ENCODE data around the gene AK1.
"Not testable (repeated sequence)": the region's sequence is repeated elsewhere in the genome, so short reads cannot be mapped to it uniquely, and the experiment has no call there.

Gene AK1

DNA sequence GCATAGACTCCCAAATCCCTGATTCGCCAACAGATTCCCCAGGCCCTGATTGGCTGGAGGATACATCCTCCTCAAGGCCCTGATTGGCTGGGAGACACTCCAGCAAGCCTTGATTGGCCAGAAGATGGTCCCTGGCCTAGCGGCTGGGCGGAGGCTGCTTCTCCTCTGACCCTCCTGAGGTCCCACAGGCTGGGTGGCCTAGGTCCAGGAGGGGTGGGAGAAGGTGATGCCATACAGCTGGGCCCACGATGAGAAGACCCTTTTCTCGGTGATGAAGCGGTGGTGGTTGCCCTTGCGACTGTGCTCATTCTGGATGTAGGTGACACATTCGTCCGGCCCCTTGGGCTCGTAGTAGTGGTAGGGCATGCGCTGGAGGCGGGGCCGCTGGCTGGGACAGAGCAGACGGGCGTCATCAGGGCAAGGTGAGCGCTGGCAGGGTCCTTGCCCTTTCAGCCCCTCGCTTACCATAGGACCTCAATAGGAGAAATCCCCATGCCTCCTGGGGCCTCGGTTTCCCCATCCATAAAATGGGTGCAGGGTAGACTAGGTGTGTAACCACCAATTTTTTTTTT lies 9.0 kb upstream of the AK1 start:
- H3K4me3 ChIP-seq (ENCODE audit: low read length) = no peak overlapping the region
- no peak for DNase-seq (ENCODE audit: low read depth, low spot score)

DNA sequence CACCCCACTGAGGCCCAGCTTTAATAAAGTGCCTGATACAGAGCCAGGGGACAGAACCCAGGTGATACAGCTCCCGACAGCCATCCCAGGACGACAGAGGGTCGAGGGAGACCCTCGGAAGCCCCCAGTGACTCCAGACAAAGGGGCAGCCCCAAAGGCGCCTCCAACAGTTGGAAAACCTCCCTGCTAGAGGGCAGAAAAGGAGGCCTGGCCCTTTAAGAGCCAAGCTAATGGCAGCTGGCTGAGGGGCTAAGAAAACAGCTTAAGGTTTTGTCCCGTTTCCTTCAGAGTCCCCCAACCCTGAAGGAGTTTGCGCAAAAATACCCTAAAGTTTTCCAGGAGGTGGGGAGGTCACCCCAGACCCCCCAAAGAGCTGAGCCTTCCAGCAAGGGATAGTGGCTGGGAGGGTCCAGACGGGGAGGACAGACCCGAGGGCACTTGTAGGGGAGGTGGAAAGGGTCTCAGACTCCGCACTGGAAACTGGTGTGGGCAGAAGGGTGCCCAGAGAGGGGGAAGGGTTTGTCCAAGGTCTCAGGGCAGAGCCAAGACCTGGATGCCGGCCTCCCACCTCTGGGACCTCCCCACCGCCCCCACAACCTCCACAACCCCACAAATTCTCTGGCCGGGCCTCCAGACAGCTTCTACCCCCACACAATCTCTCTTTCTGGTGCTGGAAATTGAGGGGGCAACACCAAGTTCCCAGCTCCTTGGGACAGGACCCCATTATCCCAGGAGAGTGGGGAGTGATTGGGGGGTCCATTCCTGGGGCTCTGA lies 8.2 kb upstream of the AK1 start:
- H3K4me3 ChIP-seq (ENCODE audit: low read length) = no peak overlapping the region
- DNase-seq (ENCODE audit: low read depth, low spot score) = no peak

DNA sequence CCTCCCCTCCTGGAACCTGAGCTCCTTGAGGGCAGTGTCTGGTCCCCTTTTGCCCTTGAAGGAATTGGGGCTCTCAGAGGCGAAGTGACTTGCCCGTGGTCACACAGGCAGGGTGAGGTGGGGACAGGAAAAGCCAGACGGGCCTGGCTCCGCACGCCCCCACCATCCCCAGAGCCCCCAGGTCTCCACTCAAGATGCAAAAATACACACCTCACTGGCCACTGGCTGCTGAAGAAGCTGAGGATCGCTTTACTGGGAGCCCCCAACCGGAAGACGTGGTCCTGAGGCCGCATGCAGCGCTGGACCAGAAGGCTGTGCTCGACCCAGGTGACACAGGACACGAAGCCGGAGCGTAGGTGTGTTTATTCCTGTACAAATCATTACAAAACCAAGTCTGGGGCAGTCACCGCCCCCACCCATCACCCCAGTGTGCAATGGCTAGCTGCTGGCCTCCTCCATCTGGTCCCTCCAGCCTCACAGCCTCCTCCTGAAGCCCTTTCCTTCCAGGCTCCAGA lies 7.6 kb upstream of the AK1 start:
- DNase-seq (ENCODE audit: low read depth, low spot score) = no peak
- no peak overlapping the region for H3K4me3 ChIP-seq (ENCODE audit: low read length)

DNA sequence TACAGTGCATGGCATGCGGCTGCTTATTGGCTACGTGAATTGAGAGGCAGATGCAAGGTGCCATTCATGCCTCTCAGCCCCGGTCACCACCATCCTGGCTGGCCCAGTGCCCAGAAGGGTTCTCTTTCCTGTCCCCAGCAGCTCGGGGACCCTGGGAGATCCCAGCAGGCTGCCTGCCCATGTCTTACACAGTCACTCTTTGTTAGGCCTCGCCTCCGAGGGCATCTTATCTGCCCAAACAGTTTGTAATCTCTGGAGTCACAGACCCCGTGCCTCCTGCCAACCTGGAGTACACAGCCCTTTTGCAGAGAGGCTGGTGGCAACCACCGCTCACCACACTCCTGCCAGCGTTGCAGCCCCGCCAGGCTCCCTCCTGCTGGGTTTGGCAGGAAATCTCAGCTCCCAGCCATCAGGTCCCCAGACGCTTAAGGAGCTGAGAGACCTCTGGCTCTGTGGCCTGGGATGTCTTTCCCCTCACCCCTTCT lies 7.0 kb upstream of the AK1 start:
- H3K4me3 ChIP-seq (ENCODE audit: low read length) = no peak overlapping the region
- DNase-seq (ENCODE audit: low read depth, low spot score) = no peak

DNA sequence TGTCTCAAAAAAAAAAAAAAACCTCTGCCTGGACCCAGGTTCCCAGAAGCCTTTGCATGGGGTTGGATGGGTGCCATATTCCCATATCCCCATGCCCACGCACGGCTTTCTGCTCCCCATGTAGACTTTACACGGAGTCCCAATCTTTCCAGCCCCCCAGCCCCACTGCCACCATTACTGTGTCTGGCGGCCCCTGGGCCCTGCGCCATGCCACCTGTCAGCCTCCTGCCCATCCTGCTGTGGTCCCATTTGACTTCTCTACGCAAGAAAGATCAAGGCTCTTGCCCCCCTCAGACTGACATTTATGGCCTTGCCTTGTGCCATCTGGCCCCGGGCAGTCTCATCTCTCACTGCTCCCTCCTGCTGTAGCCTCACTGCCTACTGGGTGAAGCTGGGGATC lies 6.5 kb upstream of the AK1 start:
- no peak for DNase-seq (ENCODE audit: low read depth, low spot score)
- H3K4me3 ChIP-seq (ENCODE audit: low read length) = no peak overlapping the region

DNA sequence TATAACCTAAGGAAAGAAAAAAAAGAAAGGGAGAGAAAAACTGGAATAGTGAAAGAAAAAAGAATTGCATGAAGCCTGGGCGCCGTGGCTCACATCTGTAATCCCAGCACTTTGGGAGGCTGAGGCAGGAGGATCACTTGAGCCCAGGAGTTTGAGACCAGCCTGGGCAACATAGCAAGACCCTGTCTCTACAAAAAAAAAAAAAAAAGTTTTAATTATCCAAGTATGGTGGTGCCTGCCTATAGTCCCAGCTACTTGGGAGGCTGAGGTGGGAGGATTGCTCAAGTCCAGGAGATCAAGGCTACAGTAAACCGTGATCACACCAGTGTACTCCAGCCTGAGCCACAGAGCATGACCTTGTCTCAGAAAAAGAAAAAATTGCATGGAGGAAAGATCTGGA lies 4.2 kb upstream of the AK1 start:
- not testable (repeated sequence) for H3K4me3 ChIP-seq (ENCODE audit: low read length); DNase-seq (ENCODE audit: low read depth, low spot score)

DNA sequence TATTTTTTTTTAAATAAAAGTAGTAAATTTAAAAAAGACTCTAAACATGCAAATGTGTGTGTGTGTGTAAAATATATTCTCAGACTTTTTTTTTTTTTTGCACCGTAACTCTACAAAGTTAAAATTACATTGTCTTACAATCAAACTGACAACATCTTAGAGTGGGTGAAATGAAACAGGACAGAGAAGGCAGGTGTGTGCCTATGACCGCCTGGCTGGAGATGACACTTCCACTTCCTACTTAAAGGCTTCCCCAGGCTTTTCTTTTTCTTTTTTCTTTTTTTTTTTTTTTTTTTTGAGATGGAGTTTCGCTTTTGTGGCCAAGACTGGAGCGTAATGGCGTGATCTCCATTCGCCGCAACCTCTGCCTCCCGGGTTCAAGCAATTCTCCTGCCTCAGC lies 2.7 kb upstream of the AK1 start:
- H3K4me3 ChIP-seq (ENCODE audit: low read length) = no peak overlapping the region
- no peak for DNase-seq (ENCODE audit: low read depth, low spot score)

DNA sequence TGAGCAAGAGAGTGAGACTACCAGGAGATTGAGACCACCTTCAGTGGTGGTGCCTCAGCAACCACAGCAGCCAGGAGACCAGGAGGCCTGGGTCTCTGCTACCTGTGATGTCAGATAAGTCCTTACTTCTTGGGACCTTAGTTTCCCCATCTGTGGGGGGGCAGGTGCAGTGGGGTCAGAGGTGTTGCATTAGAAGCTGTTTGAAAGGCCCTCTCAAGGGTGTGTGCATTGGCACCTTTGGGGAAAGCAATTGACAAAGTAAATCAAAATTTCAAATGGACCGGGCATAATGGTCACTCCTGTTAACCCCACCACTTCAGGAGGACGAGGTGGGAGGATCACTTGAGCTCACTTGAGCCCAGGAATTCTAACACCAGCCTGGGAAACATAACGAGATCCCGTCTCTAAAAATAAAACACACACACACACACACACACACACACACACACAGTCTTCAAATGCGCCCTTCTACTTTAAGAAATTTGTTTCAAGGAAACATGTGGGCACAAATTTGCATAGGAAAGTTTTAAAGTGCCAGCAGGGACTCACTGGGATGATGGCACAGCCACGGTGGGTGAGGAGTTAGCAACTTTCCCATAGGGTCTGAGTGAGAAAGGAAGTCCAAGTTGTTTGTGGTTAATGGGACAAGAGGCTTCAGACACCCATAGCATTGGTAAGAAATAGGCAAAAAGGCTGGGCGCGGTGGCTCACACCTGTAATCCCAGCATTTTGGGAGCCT lies 1.3 kb upstream of the AK1 start:
- H3K4me3 ChIP-seq (ENCODE audit: low read length) = no peak overlapping the region
- no peak for DNase-seq (ENCODE audit: low read depth, low spot score)

DNA sequence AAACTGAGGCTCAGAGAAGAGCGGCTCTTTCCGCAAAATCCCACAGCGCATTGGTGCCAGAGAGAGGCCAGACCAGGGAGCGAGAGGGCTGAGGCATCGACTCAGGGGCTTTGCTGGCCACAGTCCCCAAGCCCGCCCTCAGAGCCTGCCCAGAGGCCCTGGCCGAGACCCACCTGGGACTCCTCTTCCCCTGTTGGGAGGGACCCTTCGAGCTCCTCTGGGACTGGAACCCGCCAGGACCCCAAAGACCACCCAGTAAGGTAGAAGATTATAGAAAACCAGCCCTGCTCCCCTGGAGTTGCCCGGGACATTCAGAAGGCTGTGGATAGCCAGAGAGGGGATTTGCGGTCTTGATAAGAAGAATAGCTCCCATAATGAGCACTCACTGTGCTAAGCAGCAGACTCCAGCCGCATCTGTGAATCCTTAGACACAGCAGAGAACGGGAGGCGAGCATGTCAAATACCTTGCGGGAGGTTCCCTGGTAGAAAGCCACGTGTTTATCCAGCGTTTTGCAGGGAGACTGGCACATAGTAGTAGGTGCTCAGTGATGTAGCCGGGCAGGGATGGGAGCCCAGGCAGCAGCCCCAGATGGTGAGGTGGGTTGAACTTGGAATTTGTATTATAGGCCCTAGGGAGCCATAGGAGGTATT lies 651 bp upstream of the AK1 start:
- no peak for DNase-seq (ENCODE audit: low read depth, low spot score)
- no peak overlapping the region for H3K4me3 ChIP-seq (ENCODE audit: low read length)

DNA sequence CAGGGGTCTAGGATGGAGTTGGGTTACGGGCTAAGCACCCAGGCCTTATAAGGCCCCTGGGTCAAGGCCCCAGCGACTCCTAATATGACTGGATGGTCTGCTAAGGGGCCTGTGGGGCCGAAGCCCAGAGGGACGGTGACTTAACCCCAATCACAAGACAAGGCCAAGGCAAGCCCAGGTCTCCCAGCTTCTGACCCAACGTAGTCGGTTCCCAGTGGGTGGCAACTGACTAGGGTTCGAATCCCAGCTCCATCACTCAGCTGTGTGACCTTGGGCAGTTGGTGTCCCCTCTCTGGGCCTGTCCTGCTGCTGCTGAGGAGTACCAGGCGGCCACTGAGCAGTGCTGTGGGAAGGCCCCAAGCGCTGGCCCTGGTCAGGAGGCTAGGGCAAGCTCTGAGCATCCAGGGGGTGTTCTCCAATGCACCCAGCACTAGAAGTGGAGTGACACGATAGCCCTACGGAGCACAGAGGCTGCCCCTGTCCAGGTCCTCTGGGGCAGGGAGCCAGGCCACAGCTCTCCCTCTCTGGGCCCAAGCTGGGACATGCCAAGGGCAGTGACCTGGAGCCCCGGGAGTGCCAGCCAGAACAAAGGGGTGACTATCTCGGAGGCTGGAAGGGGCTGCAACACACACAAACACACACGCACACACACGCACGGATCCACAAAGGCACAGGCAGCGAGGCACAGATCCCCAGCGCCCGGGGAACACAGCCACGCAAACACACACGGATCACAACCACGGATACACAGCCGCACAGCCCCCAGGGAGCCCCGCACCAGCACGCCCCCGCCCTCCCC lies 512 bp downstream of the AK1 start:
- no peak for DNase-seq (ENCODE audit: low read depth, low spot score)
- no peak overlapping the region for H3K4me3 ChIP-seq (ENCODE audit: low read length)

DNA sequence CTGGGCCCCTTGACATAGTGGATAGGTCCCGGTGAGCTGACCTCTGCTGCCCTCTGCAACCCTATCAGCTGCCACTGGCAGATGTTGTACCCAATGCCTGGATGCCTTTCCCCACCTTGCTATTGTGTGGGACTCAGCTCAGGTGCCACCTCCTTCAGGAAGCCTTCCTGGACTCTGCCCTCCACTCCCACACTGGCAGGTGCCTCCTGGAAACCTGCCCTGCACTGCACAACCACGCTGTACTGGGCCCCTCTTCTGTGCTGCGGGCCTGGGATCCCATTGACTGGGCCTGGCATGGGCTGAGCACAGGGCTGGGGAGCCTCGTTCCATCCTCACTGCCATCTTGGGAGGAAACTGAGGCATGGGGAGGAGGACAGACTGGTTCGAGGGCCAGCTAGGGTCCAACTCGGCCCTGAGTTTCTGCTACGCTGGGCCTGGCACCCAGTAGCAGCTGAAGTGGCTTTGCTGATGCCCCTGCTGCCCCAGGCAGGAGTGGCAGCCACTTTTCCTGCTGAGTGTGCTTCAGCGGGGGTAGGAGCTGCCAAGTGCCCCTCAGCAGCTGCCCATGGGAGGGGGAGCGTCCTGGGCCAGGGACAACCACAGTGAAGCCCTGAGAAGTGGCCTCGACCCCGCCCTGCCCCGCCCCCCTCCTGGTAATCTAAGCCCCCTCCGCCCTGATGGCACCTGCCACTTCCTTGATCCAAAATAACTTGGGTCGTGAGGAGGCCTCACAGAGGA lies 1.3 kb downstream of the AK1 start:
- no peak overlapping the region for H3K4me3 ChIP-seq (ENCODE audit: low read length)
- no peak for DNase-seq (ENCODE audit: low read depth, low spot score)

DNA sequence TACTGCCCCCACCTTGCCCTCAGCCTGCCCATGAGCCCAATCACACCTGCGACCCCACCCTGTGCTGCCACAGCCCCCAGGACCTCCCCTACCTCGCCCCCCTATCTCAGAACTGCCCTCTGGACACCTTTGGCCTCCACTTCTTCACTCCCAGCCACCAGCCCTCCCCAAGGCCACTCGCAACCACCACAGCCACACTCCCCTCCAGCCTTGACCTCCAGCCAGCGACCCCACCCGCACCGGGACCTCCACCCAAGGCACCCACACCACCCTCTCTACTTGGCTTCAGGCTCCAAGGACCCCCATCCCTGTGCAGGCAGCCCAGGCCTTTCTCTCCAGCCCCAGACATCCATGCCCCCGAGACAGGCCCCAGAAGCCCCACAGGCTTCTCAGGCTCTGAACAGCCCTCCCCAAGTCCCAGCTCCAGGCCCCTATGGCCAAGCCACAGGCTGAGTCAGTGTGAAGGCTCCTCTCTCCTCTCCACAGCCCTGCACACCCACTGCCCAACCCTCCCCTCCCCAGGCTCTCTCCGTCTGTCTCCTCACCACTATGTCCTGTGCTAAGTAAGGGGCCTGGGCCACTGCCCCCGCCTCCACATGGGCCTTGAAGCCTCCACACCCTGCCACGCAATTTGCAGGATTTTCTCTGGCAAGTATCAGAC lies 2.0 kb downstream of the AK1 start:
- DNase-seq (ENCODE audit: low read depth, low spot score) = no peak
- no peak overlapping the region for H3K4me3 ChIP-seq (ENCODE audit: low read length)

DNA sequence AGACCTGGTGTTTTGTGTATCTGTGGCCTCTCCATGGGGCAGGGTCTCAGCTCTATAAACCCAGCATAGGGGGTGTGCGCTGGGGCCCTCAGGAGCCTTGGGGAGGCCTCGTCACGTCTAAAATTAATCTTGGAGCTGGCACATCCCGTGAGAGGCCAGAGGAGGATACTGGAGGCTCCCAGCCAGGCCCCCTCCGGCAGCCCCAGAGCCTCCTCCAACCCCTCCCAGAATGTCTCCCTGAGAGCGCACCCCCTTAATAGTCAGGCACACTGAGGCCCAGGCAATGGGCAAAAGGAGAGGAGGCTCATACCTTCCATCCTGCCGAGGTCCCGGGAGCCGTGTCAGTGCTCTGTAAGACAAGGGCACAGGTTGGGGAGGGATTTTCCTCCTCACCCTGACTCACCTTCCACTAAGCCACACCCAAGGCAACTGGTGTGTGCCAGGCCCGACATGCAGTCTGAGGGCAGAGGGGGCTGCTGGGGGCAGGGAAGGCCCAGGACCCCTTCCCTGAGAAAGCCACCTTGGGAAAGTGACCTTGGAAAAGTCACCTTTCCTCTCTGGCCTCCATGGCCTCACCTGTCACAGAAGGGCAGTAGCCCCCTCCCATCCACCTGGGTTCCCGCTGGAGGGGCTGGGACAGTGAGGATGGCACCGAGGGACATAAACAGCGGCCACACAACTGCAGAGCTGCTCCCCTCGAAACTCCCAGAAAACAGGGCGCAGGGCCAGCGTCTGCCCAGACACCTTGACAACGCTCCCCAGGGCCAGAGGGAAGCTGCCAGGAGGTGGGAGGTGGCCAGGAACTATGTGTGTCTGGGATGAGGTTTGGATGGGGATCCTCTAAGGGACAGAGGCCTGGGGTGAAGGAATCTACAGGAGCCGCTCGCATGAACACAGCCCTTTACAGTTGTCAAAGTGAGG lies 2.9 kb downstream of the AK1 start:
- no peak for DNase-seq (ENCODE audit: low read depth, low spot score)
- no peak overlapping the region for H3K4me3 ChIP-seq (ENCODE audit: low read length)

DNA sequence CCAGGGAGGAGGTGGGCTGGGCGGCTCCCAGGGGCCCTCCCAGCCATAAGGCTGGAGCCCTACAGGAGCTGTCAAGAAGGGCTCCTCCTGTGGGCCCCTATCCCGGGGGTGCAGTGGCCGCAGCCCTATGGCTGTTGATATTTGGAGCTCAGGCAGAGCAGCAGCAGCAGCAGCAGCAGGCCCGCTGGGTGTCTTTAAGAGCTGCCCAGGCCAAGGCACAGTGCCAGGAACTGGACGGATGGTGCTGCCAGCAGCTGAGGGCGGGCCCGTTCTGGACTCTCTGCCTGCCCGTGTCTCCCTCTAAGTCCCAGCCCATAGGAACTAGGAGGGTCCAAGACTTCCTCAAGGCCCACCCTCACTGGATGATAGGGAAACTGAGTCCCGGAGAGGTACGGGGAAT lies 3.6 kb downstream of the AK1 start:
- no peak overlapping the region for H3K4me3 ChIP-seq (ENCODE audit: low read length)
- DNase-seq (ENCODE audit: low read depth, low spot score) = no peak

DNA sequence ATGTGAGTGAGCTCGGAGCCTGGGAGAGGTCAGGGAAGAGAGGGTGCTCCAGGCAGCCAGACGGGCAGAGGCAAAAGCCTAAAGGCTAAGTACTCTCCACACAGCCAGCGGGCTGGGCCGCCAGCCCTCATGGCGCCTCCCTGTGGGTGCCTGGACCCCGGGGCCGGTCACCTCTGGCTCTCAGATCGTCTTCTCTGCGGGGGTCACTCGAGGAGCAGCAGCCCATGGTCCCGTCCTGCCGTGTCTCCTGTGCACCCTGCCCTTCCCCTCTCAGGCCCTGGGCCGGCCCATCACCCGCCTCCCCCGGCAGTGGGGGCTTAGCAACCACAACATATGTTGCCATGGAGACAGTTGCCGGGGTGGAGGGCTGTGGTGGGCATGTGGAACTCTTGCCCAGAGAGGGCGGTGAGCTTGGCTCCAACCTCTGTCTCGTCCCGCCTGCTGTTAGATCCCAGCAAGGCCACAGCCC lies 4.2 kb downstream of the AK1 start:
- no peak overlapping the region for H3K4me3 ChIP-seq (ENCODE audit: low read length)
- no peak for DNase-seq (ENCODE audit: low read depth, low spot score)

DNA sequence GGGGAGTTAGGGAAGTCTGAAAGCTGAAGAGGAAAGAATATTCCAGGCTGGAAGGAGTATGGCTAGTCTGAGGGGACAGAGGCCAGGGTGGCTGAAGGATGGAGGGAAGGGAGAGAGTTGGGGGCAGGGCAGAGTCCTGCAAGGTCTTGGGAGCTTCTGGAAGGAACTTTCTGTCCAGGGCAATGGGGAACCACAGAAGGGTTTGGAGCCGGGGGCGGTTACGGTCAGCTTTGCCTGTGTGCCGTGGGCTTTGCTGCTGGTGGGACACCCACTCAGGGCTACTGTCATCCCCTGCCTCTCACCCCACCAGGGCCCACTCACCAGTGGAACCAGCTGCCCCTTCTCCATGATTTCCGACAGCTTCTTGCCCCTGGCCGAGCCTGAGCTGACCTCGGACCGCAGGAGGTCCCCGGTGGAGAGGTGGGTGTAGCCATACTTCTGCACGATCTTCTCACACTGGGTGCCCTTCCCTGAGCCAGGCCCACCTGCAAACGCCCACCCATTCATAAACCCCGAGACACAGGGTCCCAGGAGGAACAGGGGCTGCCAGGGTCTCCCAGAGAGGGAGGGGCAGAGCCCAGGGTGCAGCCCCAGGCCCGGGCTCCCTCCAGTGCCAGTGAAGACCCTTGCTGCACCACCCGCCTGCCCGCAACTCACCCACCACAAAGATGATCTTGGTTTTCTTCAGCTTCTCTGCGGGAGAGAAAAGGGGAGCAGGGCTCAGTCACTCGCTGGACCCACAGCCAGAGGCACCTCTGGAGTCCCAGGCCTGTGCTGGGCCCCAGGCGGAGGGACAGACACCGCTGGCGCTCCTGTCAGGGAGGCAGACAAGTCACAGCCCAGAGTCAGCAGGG lies 4.9 kb downstream of the AK1 start:
- H3K4me3 ChIP-seq (ENCODE audit: low read length) = no peak overlapping the region
- DNase-seq (ENCODE audit: low read depth, low spot score) = no peak
